K562 (cell line): ENCODE results near the gene PRM2. TPM values are rescaled to one million over a fixed set of nuclear protein-coding genes. Genes with fewer than 3 reads are reported as not detected.

Experiments used
- ARID2 ChIP-seq: fragments of 450-650 bp; IDR thresholded peaks from 2 replicates; pipeline ENCODE4 v1.6.1; 2017; ENCODE audit warnings: antibody characterized with exemption, mild to moderate bottlenecking
- ATF7 ChIP-seq: fragments of 450-650 bp; IDR thresholded peaks from 2 replicates; pipeline ENCODE4 v1.7.1; 2014; ENCODE audit warnings: mild to moderate bottlenecking, moderate library complexity
- C11orf30 ChIP-seq: fragments of 450-650 bp; IDR thresholded peaks from 2 replicates; pipeline ENCODE4 v1.6.1; 2016; ENCODE audit warnings: low read depth, mild to moderate bottlenecking
- GABPA ChIP-seq: fragments of 200-800 bp; sonication (Bioruptor generic); conservative IDR thresholded peaks from 2 replicates; pipeline ENCODE4 v1.6.1; 2016; ENCODE audit warnings: low read depth, missing genetic modification characterization, missing compliant biosample characterization
- HDAC1 ChIP-seq, 2 experiments: fragments of 450-650 bp; IDR thresholded peaks; 2 replicates each; pipeline ENCODE4 v1.6.1; 2016 to 2017; ENCODE audit warnings: inconsistent platforms in 1 of 2, mild to moderate bottlenecking in 1 of 2, moderate library complexity in 1 of 2
- HIVEP1 ChIP-seq: fragments of 250-450 bp; sonication (Bioruptor Pico); IDR thresholded peaks from 2 replicates; pipeline ENCODE4 v1.4.0; 2020; ENCODE audit warnings: mild to moderate bottlenecking
- HNRNPK ChIP-seq: fragments of 200-400 bp; formaldehyde crosslinking; IDR thresholded peaks from one replicate; pipeline ENCODE4 v1.6.1; 2018; ENCODE audit warnings: mild to moderate bottlenecking, low read depth, low read length; ENCODE audit not compliant: poor library complexity, severe bottlenecking
- ILK ChIP-seq: fragments of 450-650 bp; IDR thresholded peaks from 2 replicates; pipeline ENCODE4 v1.6.1; 2016; ENCODE audit warnings: missing genetic modification characterization, low read depth, mild to moderate bottlenecking, missing compliant biosample characterization, moderate library complexity, borderline replicate concordance
- KAT7 ChIP-seq: sonication (generic); formaldehyde crosslinking; IDR thresholded peaks from 2 replicates; pipeline ENCODE4 v1.8.0; 2022; ENCODE audit warnings: missing genetic modification reagents, mild to moderate bottlenecking, borderline replicate concordance
- L3MBTL2 ChIP-seq: fragments of 450-650 bp; IDR thresholded peaks from 2 replicates; pipeline ENCODE4 v1.6.1; 2016; ENCODE audit warnings: mild to moderate bottlenecking, moderate library complexity
- MBD2 ChIP-seq: sonication (generic); IDR thresholded peaks from 2 replicates; pipeline ENCODE4 v1.6.1; 2016; ENCODE audit warnings: low read depth, borderline replicate concordance
- MCM2 ChIP-seq: fragments of 450-650 bp; IDR thresholded peaks from 2 replicates; pipeline ENCODE4 v1.6.1; 2017; ENCODE audit warnings: low read depth, mild to moderate bottlenecking
- POLR2A ChIP-seq: fragments of 450-650 bp; conservative IDR thresholded peaks from 2 replicates; pipeline ENCODE4 v1.6.1; 2016
- PRMT5 ChIP-seq: sonication (generic); formaldehyde crosslinking; IDR thresholded peaks from 2 replicates; pipeline ENCODE4 v1.5.0; 2020; ENCODE audit warnings: missing genetic modification reagents
- RBM34 ChIP-seq: fragments of 200-400 bp; formaldehyde crosslinking; IDR thresholded peaks from 2 replicates; pipeline ENCODE4 v1.6.1; 2018; ENCODE audit warnings: low read length, borderline replicate concordance; ENCODE audit not compliant: insufficient read depth
- ZNF134 ChIP-seq: fragments of 250-450 bp; sonication (Bioruptor Pico); conservative IDR thresholded peaks from 2 replicates; pipeline ENCODE4 v1.4.0; 2020
- ZNF668 ChIP-seq: fragments of 250-450 bp; sonication (Bioruptor Pico); IDR thresholded peaks from 2 replicates; pipeline ENCODE4 v1.8.0; 2022; ENCODE audit warnings: mild to moderate bottlenecking, inconsistent platforms
- ZNF707 ChIP-seq: fragments of 250-450 bp; sonication (Bioruptor Pico); conservative IDR thresholded peaks from 2 replicates; pipeline ENCODE4 v1.8.0; 2022; ENCODE audit warnings: inconsistent platforms, mild to moderate bottlenecking, moderate library complexity
- polyA plus RNA-seq, 8 experiments: library from polyadenylated mRNA; depleted of rRNA in 4 of 8; stranded (reverse) in 5 of 8; unstranded in 3 of 8; fragments of >200 nt; fragmentation: Nextera tagmentation in 2 of 8; fragmentation: Illumina TruSeq in 1 of 8; extraction: Ambion mirVana in 2 of 8; extraction: Trizol in 1 of 8; gene quantifications; 2 replicates each; pipeline versions ENCODE4 v1.2.1 to v1.2.3, GENCODE V29; 2011 to 2014; ENCODE audit warnings: inconsistent platforms in 1 of 8, missing spikeins in 1 of 8
- total RNA-seq, 7 experiments: library from RNA; depleted of rRNA in 6 of 7; stranded (reverse); fragments of >200 nt in 6 of 7; fragmentation: Illumina TruSeq in 2 of 7; extraction: Trizol in 2 of 7; gene quantifications; 2 replicates each; pipeline versions ENCODE4 v1.2.1 to v1.2.3, GENCODE V29; 2011 to 2021; ENCODE audit warnings: low replicate concordance in 1 of 7
- TF ChIP-seq, protein P1 (sequence below): fragments of 250-450 bp; sonication (Bioruptor Pico); IDR thresholded peaks from 2 replicates; pipeline ENCODE4 v1.5.0; 2022; ENCODE audit warnings: mild to moderate bottlenecking
- TF ChIP-seq, protein P2 (sequence below): sonication (generic); formaldehyde crosslinking; IDR thresholded peaks from 2 replicates; pipeline ENCODE4 v1.8.1; 2023; ENCODE audit warnings: mild to moderate bottlenecking, missing genetic modification reagents
- TF ChIP-seq, protein P3 (sequence below), 2 experiments: fragments of 450-650 bp; IDR thresholded peaks; 2 replicates each; pipeline ENCODE4 v1.6.1; 2018; ENCODE audit warnings: mild to moderate bottlenecking in 2 of 2, low read depth in 1 of 2; ENCODE audit not compliant: partially characterized antibody in 2 of 2

PRM2 gene
- total and polyA plus RNA-seq, 9 of the 15 experiments (the other 6 are each of a cell fraction or from before 2014, with no cell fraction given) = not detected

DNA sequence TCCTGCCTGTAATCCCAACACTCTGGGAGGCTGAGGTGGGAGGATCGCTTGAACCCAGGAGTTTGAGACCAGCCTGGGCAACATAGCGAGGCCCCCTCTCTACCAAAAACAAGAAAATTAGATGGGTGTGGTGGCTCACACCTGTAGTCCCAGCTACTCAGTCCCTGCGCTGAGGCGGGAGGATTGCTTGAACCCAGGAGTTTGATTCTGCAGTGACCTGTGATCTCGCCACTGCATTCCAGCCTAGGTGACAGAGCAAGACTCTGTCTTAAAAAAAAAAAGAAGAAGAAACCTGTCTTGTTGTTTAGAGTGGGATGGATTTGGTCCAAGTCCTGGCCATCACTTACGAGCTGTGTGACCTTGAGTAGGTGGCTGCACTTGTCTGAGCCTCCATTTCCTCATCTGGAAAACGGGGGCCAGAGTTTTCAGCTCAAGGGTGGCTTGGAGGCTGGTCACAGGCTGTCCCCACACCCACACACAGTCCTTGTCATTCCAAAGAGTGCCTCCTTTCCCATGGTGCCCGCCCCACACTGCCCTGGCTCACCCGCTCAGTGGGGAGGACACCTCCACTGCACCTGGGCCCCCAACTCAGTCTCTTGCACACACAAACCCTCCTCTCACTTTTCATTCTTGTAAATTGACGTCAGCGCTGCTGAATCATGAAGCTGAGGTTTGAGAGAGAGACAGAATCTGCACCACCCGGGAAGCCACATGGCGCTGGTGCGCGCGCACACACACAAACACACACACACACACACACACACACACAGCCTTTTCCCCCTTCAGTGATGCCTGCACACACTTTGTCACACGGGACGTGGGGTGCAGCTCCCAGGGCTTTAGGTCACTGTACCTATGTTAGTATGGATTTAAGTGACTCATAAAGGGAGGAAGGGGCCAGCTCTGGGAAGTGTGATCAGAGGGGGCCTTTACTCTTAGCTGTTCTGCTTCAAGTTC lies 24.5 kb downstream of the PRM2 start (continued):
- TF ChIP-seq PRMT5 (CRISPR knock-in tag) (no peak), HDAC1 (IDR thresholded peaks at IDR 0.05) (peak in 1 of 2 experiments; percentile 65; a peak in 2 of 4 replicates), ZNF707 (CRISPR knock-in tag) (no peak), ZNF668 (CRISPR knock-in tag) (no peak), KAT7 (CRISPR knock-in tag) (peak; percentile 47; the same call in 1 of the 2 replicates), ARID2 (peak; percentile 50; the same call in 1 of the 2 replicates), ATF7 (peak; percentile 59), MBD2 (no peak), L3MBTL2 (no peak), HIVEP1 (CRISPR knock-in tag) (no peak), POLR2A (peak; percentile 37; the same call in 1 of the 2 replicates), RBM34 (no peak), GABPA (no peak), MCM2 (no peak), ZNF134 (CRISPR knock-in tag) (no peak), ILK (tag) (no peak), HNRNPK (no peak), C11orf30 (peak; percentile 56)
- TF ChIP-seq, protein P1, sequence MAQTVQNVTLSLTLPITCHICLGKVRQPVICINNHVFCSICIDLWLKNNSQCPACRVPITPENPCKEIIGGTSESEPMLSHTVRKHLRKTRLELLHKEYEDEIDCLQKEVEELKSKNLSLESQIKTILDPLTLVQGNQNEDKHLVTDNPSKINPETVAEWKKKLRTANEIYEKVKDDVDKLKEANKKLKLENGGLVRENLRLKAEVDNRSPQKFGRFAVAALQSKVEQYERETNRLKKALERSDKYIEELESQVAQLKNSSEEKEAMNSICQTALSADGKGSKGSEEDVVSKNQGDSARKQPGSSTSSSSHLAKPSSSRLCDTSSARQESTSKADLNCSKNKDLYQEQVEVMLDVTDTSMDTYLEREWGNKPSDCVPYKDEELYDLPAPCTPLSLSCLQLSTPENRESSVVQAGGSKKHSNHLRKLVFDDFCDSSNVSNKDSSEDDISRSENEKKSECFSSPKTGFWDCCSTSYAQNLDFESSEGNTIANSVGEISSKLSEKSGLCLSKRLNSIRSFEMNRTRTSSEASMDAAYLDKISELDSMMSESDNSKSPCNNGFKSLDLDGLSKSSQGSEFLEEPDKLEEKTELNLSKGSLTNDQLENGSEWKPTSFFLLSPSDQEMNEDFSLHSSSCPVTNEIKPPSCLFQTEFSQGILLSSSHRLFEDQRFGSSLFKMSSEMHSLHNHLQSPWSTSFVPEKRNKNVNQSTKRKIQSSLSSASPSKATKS (CRISPR knock-in tag) = no peak
- TF ChIP-seq, protein P2, sequence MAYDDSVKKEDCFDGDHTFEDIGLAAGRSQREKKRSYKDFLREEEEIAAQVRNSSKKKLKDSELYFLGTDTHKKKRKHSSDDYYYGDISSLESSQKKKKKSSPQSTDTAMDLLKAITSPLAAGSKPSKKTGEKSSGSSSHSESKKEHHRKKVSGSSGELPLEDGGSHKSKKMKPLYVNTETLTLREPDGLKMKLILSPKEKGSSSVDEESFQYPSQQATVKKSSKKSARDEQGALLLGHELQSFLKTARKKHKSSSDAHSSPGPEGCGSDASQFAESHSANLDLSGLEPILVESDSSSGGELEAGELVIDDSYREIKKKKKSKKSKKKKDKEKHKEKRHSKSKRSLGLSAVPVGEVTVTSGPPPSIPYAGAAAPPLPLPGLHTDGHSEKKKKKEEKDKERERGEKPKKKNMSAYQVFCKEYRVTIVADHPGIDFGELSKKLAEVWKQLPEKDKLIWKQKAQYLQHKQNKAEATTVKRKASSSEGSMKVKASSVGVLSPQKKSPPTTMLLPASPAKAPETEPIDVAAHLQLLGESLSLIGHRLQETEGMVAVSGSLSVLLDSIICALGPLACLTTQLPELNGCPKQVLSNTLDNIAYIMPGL (CRISPR knock-in tag) = no peak
- TF ChIP-seq, protein P3, sequence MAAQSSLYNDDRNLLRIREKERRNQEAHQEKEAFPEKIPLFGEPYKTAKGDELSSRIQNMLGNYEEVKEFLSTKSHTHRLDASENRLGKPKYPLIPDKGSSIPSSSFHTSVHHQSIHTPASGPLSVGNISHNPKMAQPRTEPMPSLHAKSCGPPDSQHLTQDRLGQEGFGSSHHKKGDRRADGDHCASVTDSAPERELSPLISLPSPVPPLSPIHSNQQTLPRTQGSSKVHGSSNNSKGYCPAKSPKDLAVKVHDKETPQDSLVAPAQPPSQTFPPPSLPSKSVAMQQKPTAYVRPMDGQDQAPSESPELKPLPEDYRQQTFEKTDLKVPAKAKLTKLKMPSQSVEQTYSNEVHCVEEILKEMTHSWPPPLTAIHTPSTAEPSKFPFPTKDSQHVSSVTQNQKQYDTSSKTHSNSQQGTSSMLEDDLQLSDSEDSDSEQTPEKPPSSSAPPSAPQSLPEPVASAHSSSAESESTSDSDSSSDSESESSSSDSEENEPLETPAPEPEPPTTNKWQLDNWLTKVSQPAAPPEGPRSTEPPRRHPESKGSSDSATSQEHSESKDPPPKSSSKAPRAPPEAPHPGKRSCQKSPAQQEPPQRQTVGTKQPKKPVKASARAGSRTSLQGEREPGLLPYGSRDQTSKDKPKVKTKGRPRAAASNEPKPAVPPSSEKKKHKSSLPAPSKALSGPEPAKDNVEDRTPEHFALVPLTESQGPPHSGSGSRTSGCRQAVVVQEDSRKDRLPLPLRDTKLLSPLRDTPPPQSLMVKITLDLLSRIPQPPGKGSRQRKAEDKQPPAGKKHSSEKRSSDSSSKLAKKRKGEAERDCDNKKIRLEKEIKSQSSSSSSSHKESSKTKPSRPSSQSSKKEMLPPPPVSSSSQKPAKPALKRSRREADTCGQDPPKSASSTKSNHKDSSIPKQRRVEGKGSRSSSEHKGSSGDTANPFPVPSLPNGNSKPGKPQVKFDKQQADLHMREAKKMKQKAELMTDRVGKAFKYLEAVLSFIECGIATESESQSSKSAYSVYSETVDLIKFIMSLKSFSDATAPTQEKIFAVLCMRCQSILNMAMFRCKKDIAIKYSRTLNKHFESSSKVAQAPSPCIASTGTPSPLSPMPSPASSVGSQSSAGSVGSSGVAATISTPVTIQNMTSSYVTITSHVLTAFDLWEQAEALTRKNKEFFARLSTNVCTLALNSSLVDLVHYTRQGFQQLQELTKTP (IDR thresholded peaks at IDR 0.05; ENCODE audit: low read depth in 1 of 2, partially characterized antibody in 2 of 2) = peak in 1 of 2 experiments; percentile 45
